ENCODE results near the gene C1GALT1C1L. TPM values are rescaled to one million over a fixed set of nuclear protein-coding genes. Genes with fewer than 3 reads are reported as not detected.
A peak's percentile ranks its signal among the peaks of the same experiment; 100 is the strongest.

The C1GALT1C1L gene
- total and polyA plus RNA-seq, 2 of the 13 experiments (the other 11 are each of a cell fraction or from before 2014, with no cell fraction given) = 1.3 to 2.4 TPM

DNA sequence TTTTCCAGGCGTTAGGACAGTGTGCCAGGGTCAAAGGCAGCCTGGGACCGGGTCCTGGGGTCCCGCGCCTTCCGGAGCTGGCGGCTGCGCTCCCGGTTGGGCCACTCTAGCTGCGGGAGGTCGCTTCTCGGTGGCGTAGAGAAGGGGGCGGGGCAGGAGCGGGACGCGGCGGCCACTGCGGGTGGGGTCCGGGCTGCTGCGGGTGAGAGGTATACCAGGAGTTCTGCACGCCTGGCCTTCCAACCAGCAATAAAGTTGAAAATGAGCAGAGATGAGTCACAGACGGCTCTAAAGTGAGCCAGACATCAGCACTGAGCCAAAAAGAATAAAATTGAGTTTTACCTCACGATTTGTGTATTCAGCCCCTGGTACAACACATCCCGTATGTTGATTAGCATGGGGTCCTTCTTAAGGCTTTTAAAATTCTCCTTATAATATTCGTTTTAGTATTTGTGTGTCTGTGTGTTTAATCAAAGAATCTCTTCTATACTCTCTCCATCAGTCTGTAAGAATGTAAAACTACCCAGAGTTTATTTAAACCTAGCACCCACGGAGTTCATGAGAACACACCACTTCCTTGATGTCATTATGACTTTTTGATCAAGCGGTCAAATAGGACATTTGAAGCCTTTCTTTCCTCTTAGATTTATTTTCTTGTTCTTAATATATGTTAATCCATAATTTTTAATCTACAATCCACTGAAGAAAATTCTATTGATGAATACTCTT is at the start of gene C1GALT1C1L (continued):
- TF ChIP-seq, protein P1, sequence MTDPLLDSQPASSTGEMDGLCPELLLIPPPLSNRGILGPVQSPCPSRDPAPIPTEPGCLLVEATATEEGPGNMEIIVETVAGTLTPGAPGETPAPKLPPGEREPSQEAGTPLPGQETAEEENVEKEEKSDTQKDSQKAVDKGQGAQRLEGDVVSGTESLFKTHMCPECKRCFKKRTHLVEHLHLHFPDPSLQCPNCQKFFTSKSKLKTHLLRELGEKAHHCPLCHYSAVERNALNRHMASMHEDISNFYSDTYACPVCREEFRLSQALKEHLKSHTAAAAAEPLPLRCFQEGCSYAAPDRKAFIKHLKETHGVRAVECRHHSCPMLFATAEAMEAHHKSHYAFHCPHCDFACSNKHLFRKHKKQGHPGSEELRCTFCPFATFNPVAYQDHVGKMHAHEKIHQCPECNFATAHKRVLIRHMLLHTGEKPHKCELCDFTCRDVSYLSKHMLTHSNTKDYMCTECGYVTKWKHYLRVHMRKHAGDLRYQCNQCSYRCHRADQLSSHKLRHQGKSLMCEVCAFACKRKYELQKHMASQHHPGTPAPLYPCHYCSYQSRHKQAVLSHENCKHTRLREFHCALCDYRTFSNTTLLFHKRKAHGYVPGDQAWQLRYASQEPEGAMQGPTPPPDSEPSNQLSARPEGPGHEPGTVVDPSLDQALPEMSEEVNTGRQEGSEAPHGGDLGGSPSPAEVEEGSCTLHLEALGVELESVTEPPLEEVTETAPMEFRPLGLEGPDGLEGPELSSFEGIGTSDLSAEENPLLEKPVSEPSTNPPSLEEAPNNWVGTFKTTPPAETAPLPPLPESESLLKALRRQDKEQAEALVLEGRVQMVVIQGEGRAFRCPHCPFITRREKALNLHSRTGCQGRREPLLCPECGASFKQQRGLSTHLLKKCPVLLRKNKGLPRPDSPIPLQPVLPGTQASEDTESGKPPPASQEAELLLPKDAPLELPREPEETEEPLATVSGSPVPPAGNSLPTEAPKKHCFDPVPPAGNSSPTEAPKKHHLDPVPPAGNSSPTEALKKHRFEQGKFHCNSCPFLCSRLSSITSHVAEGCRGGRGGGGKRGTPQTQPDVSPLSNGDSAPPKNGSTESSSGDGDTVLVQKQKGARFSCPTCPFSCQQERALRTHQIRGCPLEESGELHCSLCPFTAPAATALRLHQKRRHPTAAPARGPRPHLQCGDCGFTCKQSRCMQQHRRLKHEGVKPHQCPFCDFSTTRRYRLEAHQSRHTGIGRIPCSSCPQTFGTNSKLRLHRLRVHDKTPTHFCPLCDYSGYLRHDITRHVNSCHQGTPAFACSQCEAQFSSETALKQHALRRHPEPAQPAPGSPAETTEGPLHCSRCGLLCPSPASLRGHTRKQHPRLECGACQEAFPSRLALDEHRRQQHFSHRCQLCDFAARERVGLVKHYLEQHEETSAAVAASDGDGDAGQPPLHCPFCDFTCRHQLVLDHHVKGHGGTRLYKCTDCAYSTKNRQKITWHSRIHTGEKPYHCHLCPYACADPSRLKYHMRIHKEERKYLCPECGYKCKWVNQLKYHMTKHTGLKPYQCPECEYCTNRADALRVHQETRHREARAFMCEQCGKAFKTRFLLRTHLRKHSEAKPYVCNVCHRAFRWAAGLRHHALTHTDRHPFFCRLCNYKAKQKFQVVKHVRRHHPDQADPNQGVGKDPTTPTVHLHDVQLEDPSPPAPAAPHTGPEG (CRISPR knock-in tag; IDR thresholded peaks at IDR 0.05) = peak; percentile 47; the same call in 1 of the 2 replicates
- TF ChIP-seq FOSL2 (CRISPR knock-in tag; IDR thresholded peaks at IDR 0.05) (peak; percentile 55), ZNF501 (CRISPR knock-in tag; IDR thresholded peaks at IDR 0.05) (peak; percentile 72; the same call in 1 of the 2 replicates), HOXA9 (CRISPR knock-in tag; IDR thresholded peaks at IDR 0.05; ENCODE audit: borderline replicate concordance) (no peak), ATAD3A (CRISPR knock-in tag; IDR thresholded peaks at IDR 0.05) (no peak), ZNF12 (CRISPR knock-in tag; IDR thresholded peaks at IDR 0.05) (peak; percentile 31; the same call in 1 of the 2 replicates), ZSCAN25 (CRISPR knock-in tag; IDR thresholded peaks at IDR 0.05) (no peak), ZNF33B (CRISPR knock-in tag; IDR thresholded peaks at IDR 0.05) (peak; percentile 64; the same call in 1 of the 2 replicates), CBFB (CRISPR knock-in tag; IDR thresholded peaks at IDR 0.05) (peak; percentile 42; the same call in 1 of the 2 replicates), CEBPB (IDR thresholded peaks at IDR 0.05; ENCODE audit: borderline replicate concordance, low read depth, low read length) (no peak), HDAC1 (CRISPR knock-in tag; IDR thresholded peaks at IDR 0.05) (peak; percentile 64), ZNF788 (CRISPR knock-in tag; IDR thresholded peaks at IDR 0.05; ENCODE audit: borderline replicate concordance) (peak; percentile 70; the same call in 1 of the 2 replicates), HIVEP1 (CRISPR knock-in tag; IDR thresholded peaks at IDR 0.05) (peak; percentile 34; the same call in 1 of the 2 replicates)
- TF ChIP-seq, protein P2, sequence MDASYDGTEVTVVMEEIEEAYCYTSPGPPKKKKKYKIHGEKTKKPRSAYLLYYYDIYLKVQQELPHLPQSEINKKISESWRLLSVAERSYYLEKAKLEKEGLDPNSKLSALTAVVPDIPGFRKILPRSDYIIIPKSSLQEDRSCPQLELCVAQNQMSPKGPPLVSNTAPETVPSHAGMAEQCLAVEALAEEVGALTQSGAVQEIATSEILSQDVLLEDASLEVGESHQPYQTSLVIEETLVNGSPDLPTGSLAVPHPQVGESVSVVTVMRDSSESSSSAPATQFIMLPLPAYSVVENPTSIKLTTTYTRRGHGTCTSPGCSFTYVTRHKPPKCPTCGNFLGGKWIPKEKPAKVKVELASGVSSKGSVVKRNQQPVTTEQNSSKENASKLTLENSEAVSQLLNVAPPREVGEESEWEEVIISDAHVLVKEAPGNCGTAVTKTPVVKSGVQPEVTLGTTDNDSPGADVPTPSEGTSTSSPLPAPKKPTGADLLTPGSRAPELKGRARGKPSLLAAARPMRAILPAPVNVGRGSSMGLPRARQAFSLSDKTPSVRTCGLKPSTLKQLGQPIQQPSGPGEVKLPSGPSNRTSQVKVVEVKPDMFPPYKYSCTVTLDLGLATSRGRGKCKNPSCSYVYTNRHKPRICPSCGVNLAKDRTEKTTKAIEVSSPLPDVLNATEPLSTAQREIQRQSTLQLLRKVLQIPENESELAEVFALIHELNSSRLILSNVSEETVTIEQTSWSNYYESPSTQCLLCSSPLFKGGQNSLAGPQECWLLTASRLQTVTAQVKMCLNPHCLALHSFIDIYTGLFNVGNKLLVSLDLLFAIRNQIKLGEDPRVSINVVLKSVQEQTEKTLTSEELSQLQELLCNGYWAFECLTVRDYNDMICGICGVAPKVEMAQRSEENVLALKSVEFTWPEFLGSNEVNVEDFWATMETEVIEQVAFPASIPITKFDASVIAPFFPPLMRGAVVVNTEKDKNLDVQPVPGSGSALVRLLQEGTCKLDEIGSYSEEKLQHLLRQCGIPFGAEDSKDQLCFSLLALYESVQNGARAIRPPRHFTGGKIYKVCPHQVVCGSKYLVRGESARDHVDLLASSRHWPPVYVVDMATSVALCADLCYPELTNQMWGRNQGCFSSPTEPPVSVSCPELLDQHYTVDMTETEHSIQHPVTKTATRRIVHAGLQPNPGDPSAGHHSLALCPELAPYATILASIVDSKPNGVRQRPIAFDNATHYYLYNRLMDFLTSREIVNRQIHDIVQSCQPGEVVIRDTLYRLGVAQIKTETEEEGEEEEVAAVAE (CRISPR knock-in tag; IDR thresholded peaks at IDR 0.05; ENCODE audit: borderline replicate concordance) = no peak
- TF ChIP-seq, protein P3, sequence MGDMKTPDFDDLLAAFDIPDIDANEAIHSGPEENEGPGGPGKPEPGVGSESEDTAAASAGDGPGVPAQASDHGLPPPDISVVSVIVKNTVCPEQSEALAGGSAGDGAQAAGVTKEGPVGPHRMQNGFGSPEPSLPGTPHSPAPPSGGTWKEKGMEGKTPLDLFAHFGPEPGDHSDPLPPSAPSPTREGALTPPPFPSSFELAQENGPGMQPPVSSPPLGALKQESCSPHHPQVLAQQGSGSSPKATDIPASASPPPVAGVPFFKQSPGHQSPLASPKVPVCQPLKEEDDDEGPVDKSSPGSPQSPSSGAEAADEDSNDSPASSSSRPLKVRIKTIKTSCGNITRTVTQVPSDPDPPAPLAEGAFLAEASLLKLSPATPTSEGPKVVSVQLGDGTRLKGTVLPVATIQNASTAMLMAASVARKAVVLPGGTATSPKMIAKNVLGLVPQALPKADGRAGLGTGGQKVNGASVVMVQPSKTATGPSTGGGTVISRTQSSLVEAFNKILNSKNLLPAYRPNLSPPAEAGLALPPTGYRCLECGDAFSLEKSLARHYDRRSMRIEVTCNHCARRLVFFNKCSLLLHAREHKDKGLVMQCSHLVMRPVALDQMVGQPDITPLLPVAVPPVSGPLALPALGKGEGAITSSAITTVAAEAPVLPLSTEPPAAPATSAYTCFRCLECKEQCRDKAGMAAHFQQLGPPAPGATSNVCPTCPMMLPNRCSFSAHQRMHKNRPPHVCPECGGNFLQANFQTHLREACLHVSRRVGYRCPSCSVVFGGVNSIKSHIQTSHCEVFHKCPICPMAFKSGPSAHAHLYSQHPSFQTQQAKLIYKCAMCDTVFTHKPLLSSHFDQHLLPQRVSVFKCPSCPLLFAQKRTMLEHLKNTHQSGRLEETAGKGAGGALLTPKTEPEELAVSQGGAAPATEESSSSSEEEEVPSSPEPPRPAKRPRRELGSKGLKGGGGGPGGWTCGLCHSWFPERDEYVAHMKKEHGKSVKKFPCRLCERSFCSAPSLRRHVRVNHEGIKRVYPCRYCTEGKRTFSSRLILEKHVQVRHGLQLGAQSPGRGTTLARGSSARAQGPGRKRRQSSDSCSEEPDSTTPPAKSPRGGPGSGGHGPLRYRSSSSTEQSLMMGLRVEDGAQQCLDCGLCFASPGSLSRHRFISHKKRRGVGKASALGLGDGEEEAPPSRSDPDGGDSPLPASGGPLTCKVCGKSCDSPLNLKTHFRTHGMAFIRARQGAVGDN (CRISPR knock-in tag; IDR thresholded peaks at IDR 0.05) = peak; percentile 87
